NCI-H345 treated with DMSO at 0.1 percent for 48 hours (cell line): ENCODE data around the gene EARS2.
"Not testable (repeated sequence)": the region's sequence is repeated elsewhere in the genome, so short reads cannot be mapped to it uniquely, and the experiment has no call there.

Source experiments
- DNase-seq: peaks from one replicate; lab custom pipeline; 2025; ENCODE audit not compliant: unreplicated experiment; lab: John Stamatoyannopoulos, UW

The EARS2 gene

GRCh38 chr16:23484510-23485256 lies 72.5 kb downstream of the EARS2 start:
- no peak for DNase-seq

GRCh38 chr16:23483492-23483891 lies 73.7 kb downstream of the EARS2 start:
- DNase-seq, result not testable (repeated sequence)

- no peak for DNase-seq
Observed at GRCh38 chr16:23482778-23483177, 74.4 kb downstream of the EARS2 start.

GRCh38 chr16:23480257-23480656 lies 76.9 kb downstream of the EARS2 start:
- DNase-seq, result no peak

GRCh38 chr16:23479138-23479537 lies 78.0 kb downstream of the EARS2 start:
- DNase-seq, result no peak

- no peak for DNase-seq
Observed at GRCh38 chr16:23478566-23478965, 78.6 kb downstream of the EARS2 start.

- DNase-seq, result no peak
Observed at GRCh38 chr16:23476289-23476688, 80.9 kb downstream of the EARS2 start.
